ENCODE data around the gene CCDC183.

CCDC183 gene

GRCh38 chr9:136827794-136828473, 31.8 kb downstream of the CCDC183 start:
- no peak for DNase-seq (ENCODE audit: extremely low read depth, low read depth)
- TF ChIP-seq CTCF (IDR thresholded peaks at IDR 0.05; ENCODE audit: low read depth, low read length): no peak

GRCh38 chr9:136828474-136829140, 32.5 kb downstream of the CCDC183 start:
- DNase-seq (ENCODE audit: extremely low read depth, low read depth): no peak
- TF ChIP-seq CTCF (IDR thresholded peaks at IDR 0.05; ENCODE audit: low read depth, low read length): no peak

- TF ChIP-seq CTCF (IDR thresholded peaks at IDR 0.05; ENCODE audit: low read depth, low read length): no peak
- no peak for DNase-seq (ENCODE audit: extremely low read depth, low read depth)
These were observed 33.3 kb downstream of the CCDC183 start for GRCh38 chr9:136829412-136829811.

- TF ChIP-seq CTCF (IDR thresholded peaks at IDR 0.05; ENCODE audit: low read depth, low read length): no peak
- DNase-seq (ENCODE audit: extremely low read depth, low read depth): no peak
These were observed 34.1 kb downstream of the CCDC183 start for GRCh38 chr9:136829981-136830885.

- TF ChIP-seq CTCF (IDR thresholded peaks at IDR 0.05; ENCODE audit: low read depth, low read length): no peak
- DNase-seq (ENCODE audit: extremely low read depth, low read depth): no peak
These were observed 35.0 kb downstream of the CCDC183 start for GRCh38 chr9:136831002-136831719.

- TF ChIP-seq CTCF (IDR thresholded peaks at IDR 0.05; ENCODE audit: low read depth, low read length): no peak
These were observed 35.6 kb downstream of the CCDC183 start for GRCh38 chr9:136831720-136832104.

More at GRCh38 chr9:136831720-136832104, 35.6 kb downstream of the CCDC183 start:
- DNase-seq (ENCODE audit: extremely low read depth, low read depth): no peak

Measured in AG09319 (cell line).